Mammary epithelial cell (primary cell): ENCODE results near the gene CCDC88C.

Source experiments
- CTCF ChIP-seq, 2 donors: IDR thresholded peaks in 1 of 2; conservative IDR thresholded peaks in 1 of 2; 2 replicates each; pipeline ENCODE4 v1.5.1; 2011 to 2012; ENCODE audit warnings: inconsistent platforms in 2 of 2, low read length in 2 of 2, mild to moderate bottlenecking in 2 of 2, control low read depth in 1 of 2, low read depth in 1 of 2; ENCODE audit not compliant: insufficient read depth in 1 of 2; ENCODE audit errors: extremely low read depth in 1 of 2
- EZH2 ChIP-seq: IDR thresholded peaks from 2 replicates; pipeline ENCODE4 v1.6.1; 2012; ENCODE audit warnings: low read length, inconsistent platforms, borderline replicate concordance

GRCh38 chr14:91320266-91320665, 97.4 kb downstream of the CCDC88C start:
- TF ChIP-seq CTCF (conservative IDR thresholded peaks at IDR 0.05 in 1 of 2, IDR thresholded peaks at IDR 0.05 in 1 of 2; ENCODE audit: extremely low read depth in 1 of 2, insufficient read depth in 1 of 2, low read depth in 1 of 2, low read length in 2 of 2) = no peak
- no peak for TF ChIP-seq EZH2
